MM.1S (cell line): ENCODE measurements around the gene KDM5A.

Experiments
- CTCF ChIP-seq: fragments of 300-600 bp; sonication (generic); IDR thresholded peaks from 2 replicates; pipeline ENCODE4 v1.5.1; 2016; ENCODE audit warnings: antibody characterized with exemption, low read length, mixed read lengths
- EZH2 ChIP-seq: fragments of 300-600 bp; sonication (generic); optimal IDR thresholded peaks from 2 replicates; pipeline ENCODE3; 2017; ENCODE audit warnings: low read depth, mild to moderate bottlenecking, antibody characterized with exemption, low read length, mixed read lengths
- EZH2phosphoT487 ChIP-seq: fragments of 300-600 bp; sonication (generic); IDR thresholded peaks from 2 replicates; pipeline ENCODE4 v1.6.1; 2018; ENCODE audit warnings: antibody characterized with exemption, low read length

GRCh38 chr12:402029-402389 lies 12.9 kb upstream of the KDM5A start:
- TF ChIP-seq CTCF (peak; percentile 50), EZH2 (no peak), EZH2phosphoT487 (no peak)
